Transverse colon (tissue), 3 donors: ENCODE data around the gene CKMT2.

Source experiments
- EP300 ChIP-seq: sonication (generic); formaldehyde crosslinking; IDR thresholded peaks from one replicate; pipeline ENCODE4 v1.6.1; 2017; ENCODE audit warnings: antibody characterized with exemption, low read depth
- POLR2A ChIP-seq: fragments of 450-650 bp; IDR thresholded peaks from one replicate; pipeline ENCODE4 v1.6.1; 2016; ENCODE audit warnings: antibody characterized with exemption, mild to moderate bottlenecking, moderate library complexity
- POLR2AphosphoS5 ChIP-seq, 3 donors: sonication (generic); formaldehyde crosslinking; IDR thresholded peaks; one replicate each; pipeline ENCODE4 v1.6.1; 2016; ENCODE audit warnings: antibody characterized with exemption in 3 of 3

GRCh38 chr5:81194633-81195334, 38.3 kb upstream of the CKMT2 start:
- TF ChIP-seq POLR2A = no peak
- no peak for TF ChIP-seq EP300
- TF ChIP-seq POLR2AphosphoS5 (IDR thresholded peaks at IDR 0.05) = no peak
